Kidney (tissue), 14 donors: ENCODE data around the gene KRTAP12-3. TPM values are rescaled to one million over a fixed set of nuclear protein-coding genes. Genes with fewer than 3 reads are reported as not detected.
"Not testable (repeated sequence)": the region's sequence is repeated elsewhere in the genome, so short reads cannot be mapped to it uniquely, and the experiment has no call there.

Source experiments
- DNase-seq, 5 donors: peaks; one replicate each; pipeline ENCODE4 v3.0.0-alpha.2; 2013 to 2020
- FAIRE-seq: peaks from 2 replicates; lab custom pipeline; 2012; peaks lifted over from hg19 to GRCh38; lab: Jason Lieb, UNC
- H3K27ac ChIP-seq, 2 donors: one replicate each; pipeline ENCODE4 v1.7.0; 2013; ENCODE audit warnings: low read depth in 2 of 2, low read length in 2 of 2, inconsistent platforms in 1 of 2
- H3K27me3 ChIP-seq: one replicate; pipeline ENCODE4 v1.7.1; 2013; ENCODE audit warnings: low read length, inconsistent platforms; ENCODE audit not compliant: control insufficient read depth, insufficient read depth
- H3K36me3 ChIP-seq, 3 donors: one replicate each; pipeline versions ENCODE4 v1.7.0 to v1.7.1; 2013; ENCODE audit warnings: low read length in 3 of 3, control low read depth in 1 of 3, inconsistent platforms in 1 of 3; ENCODE audit not compliant: insufficient read depth in 3 of 3, control insufficient read depth in 2 of 3
- H3K4me1 ChIP-seq, 3 donors: one replicate each; pipeline versions ENCODE4 v1.7.0 to v1.7.1; 2013; ENCODE audit warnings: low read length in 3 of 3, inconsistent platforms in 1 of 3, low read depth in 1 of 3; ENCODE audit not compliant: control insufficient read depth in 2 of 3, insufficient read depth in 2 of 3
- H3K4me3 ChIP-seq, 3 donors: one replicate each; pipeline versions ENCODE4 v1.7.0 to v1.8.1; 2013; ENCODE audit warnings: low read length in 3 of 3, control low read depth in 1 of 3, inconsistent platforms in 1 of 3
- H3K9ac ChIP-seq, 3 donors: one replicate each; pipeline versions ENCODE4 v1.7.0 to v1.7.1; 2013; ENCODE audit warnings: low read length in 3 of 3, control low read depth in 1 of 3, inconsistent platforms in 1 of 3
- H3K9me3 ChIP-seq, 3 donors: one replicate each; pipeline versions ENCODE4 v1.7.0 to v1.7.1; 2013; ENCODE audit warnings: low read length in 3 of 3, control low read depth in 1 of 3, inconsistent platforms in 1 of 3; ENCODE audit not compliant: control insufficient read depth in 2 of 3, insufficient read depth in 1 of 3
- intact Hi-C: fragments of 100-400 bp; cut with DNase I; formaldehyde crosslinking; loops from one replicate; pipeline ENCODE4 v1.11.1; 2022
- polyA plus RNA-seq: library from polyadenylated mRNA; stranded (reverse); fragments of 350-450 nt; fragmentation: Illumina TruSeq; extraction: RNeasy Lipid Tissue Mini Kit (QIAGEN cat#74804); gene quantifications from one replicate; pipeline ENCODE4 v1.2.3, GENCODE V29; 2014; ENCODE audit warnings: low read depth, low replicate concordance; ENCODE audit not compliant: insufficient read depth
- total RNA-seq: library from RNA; stranded (reverse); fragmentation: NEBNext Ultra II Directional; extraction: Animal tissue kit (Norgen Biotek cat#: 25700); gene quantifications from one replicate; pipeline ENCODE4 v1.2.1, GENCODE V29; 2021
- TF ChIP-seq, protein P1 (sequence below): IDR thresholded peaks from 3 replicates; pipeline ENCODE4 v1.5.1; 2012; ENCODE audit warnings: mild to moderate bottlenecking, moderate library complexity, borderline replicate concordance; ENCODE audit not compliant: insufficient read depth; ENCODE audit errors: extremely low read depth
- donor health status: control.
- donor health status: control.
- donor health status: control.
- donor health status: control.
- donor health status: control.
- donor health status: DM: yes; HTN: yes; CAD: no.
- donor health status: Normal renal cell carcinoma (clear cell type).

The KRTAP12-3 gene
- total and polyA plus RNA-seq, 2 donors from 2014 or later, result not detected

DNA sequence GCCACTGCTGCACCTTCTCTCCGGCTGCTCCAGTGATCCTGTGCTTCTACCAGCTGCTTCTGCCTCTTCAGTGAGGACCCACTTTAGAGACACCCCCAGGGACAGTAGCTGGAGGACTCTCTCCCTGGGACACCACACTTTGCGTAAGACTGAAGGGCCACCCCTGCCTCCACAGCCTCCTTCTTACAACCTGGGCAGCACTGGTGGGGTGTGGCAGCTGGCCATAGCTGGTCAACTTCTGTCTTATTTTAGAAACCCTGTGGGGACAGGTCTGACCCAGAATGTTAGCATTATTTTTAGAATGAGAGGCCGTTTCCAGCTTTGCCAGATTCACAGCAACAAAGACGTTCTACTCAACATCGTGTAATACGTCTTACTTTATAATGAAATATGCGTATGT, 32.0 kb upstream of the KRTAP12-3 start:
- no peak for FAIRE-seq
- DNase-seq, result no peak
- Histone ChIP-seq H3K27me3 (no peaks in the 10 kb centered on the region), H3K4me3 (no peak overlapping the region), H3K4me1 (no peaks in the 10 kb centered on the region), H3K9ac (no peak overlapping the region), H3K9me3 (peaks cover 0 to 18% (median 0%) of the 10 kb centered on the region in 3 donors), H3K27ac (no peak overlapping the region), H3K36me3 (no peaks in the 10 kb centered on the region)
- intact Hi-C loops, result no loop called here
- TF ChIP-seq, protein P1, sequence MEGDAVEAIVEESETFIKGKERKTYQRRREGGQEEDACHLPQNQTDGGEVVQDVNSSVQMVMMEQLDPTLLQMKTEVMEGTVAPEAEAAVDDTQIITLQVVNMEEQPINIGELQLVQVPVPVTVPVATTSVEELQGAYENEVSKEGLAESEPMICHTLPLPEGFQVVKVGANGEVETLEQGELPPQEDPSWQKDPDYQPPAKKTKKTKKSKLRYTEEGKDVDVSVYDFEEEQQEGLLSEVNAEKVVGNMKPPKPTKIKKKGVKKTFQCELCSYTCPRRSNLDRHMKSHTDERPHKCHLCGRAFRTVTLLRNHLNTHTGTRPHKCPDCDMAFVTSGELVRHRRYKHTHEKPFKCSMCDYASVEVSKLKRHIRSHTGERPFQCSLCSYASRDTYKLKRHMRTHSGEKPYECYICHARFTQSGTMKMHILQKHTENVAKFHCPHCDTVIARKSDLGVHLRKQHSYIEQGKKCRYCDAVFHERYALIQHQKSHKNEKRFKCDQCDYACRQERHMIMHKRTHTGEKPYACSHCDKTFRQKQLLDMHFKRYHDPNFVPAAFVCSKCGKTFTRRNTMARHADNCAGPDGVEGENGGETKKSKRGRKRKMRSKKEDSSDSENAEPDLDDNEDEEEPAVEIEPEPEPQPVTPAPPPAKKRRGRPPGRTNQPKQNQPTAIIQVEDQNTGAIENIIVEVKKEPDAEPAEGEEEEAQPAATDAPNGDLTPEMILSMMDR, result no peak

DNA sequence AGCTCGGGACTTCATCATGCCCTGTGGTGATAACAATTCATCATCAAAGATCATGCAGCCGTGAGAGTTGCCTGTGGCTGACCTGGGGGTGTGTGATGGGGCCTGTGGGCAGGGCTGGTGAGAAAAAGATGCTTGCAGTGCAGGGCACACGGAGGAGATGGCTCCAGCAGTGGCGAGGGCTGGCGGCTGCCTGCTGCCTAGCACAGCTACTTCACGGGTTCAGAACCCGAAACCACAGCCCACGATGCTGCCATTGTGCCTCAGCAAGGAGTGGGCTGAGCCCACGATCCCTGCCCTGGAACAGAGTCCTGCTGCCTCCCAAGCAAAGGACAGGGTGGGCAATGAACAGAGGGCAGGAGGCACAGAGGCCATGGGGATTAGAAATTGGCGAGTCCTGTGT, 31.5 kb upstream of the KRTAP12-3 start:
- H3K4me3 ChIP-seq, result no peak overlapping the region
- no peak for FAIRE-seq
- H3K27me3 ChIP-seq, result no peaks in the 10 kb centered on the region
- no peaks in the 10 kb centered on the region for H3K36me3 ChIP-seq
- intact Hi-C loops, result no loop called here
- TF ChIP-seq, protein P1, result no peak
- H3K9me3 ChIP-seq, result peaks cover 0 to 21% (median 0%) of the 10 kb centered on the region in 3 donors
- DNase-seq, result no peak
- no peak overlapping the region for H3K27ac ChIP-seq
- no peak overlapping the region for H3K9ac ChIP-seq
- no peaks in the 10 kb centered on the region for H3K4me1 ChIP-seq

- Histone ChIP-seq H3K27ac (no peak within 1 kb of the TSS), H3K9me3 (peaks cover 0 to 21% (median 0%) of the 10 kb centered on the region in 3 donors), H3K36me3 (no peaks in the 10 kb centered on the region), H3K4me3 (no peak within 1 kb of the TSS), H3K27me3 (no peaks in the 10 kb centered on the region), H3K9ac (no peak within 1 kb of the TSS), H3K4me1 (no peaks in the 10 kb centered on the region)
- intact Hi-C loops, result no loop called here
- FAIRE-seq (no peak), DNase-seq (no peak)
- TF ChIP-seq, protein P1, result no peak
Measured at GRCh38 chr21:44626673-44627143, 31.0 kb upstream of the KRTAP12-3 start, which contains the start of gene KRTAP10-9. TSS of gene KRTAP10-9 (plus strand) at chr21:44627093. CDS start at chr21:44627172, 79 bp downstream.

- H3K4me3 ChIP-seq, H3K4me1 ChIP-seq, FAIRE-seq, DNase-seq, H3K9ac ChIP-seq, intact Hi-C loops, H3K27ac ChIP-seq, H3K27me3 ChIP-seq, H3K36me3 ChIP-seq: not testable (repeated sequence)
- peaks cover 0 to 21% (median 0%) of the 10 kb centered on the region in 3 donors for H3K9me3 ChIP-seq
Measured at GRCh38 chr21:44627181-44627822, 30.4 kb upstream of the KRTAP12-3 start.

DNA sequence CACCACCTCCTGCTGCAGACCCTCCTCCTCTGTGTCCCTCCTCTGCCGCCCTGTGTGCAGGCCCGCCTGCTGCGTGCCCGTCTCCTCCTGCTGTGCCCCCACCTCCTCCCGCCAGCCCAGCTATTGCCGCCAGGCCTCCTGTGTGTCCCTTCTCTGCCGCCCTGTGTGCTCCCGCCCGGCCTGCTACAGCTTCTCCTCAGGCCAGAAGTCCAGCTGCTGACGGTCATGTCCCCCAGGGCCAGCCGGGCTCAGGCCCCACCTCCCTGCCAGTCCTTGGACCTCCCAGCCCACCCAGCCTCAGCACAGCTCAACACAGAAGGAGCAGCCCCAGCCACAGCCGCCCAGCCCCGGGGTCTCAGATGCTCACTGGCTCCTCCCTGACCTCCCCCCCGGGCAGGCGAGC, 29.9 kb upstream of the KRTAP12-3 start:
- FAIRE-seq, H3K27me3 ChIP-seq, DNase-seq, intact Hi-C loops, H3K4me1 ChIP-seq, H3K9ac ChIP-seq, H3K27ac ChIP-seq, H3K36me3 ChIP-seq, H3K4me3 ChIP-seq: not testable (repeated sequence)
- H3K9me3 ChIP-seq, result peaks cover 0 to 21% (median 0%) of the 10 kb centered on the region in 3 donors
